ENCODE measurements around the gene USP2. TPM values are rescaled to one million over a fixed set of nuclear protein-coding genes. Genes with fewer than 3 reads are reported as not detected.
A peak's percentile ranks its signal among the peaks of the same experiment; 100 is the strongest.

The USP2 gene
- total and polyA plus RNA-seq, 2 of the 8 experiments (the other 6 are each of a cell fraction or from before 2014, with no cell fraction given): 2.2 to 6.9 TPM

DNA sequence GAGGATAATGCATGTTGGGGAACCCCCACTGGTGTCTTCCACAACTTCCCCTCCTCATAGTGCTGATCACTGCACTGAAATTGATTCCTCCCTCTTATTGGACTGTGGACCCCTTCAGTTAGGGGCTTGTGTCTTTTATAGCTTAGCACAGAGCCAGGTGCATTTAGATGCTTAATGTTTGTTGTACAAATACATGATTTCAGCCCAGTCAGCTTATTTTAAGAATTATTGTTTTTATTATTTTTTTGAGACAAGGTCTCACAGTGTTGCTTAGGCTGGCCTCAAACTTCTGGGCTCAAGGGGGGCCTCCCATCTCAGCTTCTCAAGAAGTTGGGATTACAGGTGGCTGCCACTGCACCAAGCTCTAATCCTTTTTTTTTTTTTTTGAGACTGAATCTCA, 33.2 kb upstream of the USP2 start:
- DNase-seq (ENCODE audit: low read depth in 1 of 2, low spot score in 2 of 2): no peak
- no peak overlapping the region for H4K91ac ChIP-seq (replicated peaks; ENCODE audit: insufficient read length, low read length)
- POLR2A ChIA-PET (ENCODE audit: partially characterized antibody): interaction anchor here (0.6 to 6.4 kb wide), 4 partner anchors 12 to 82 kb away, joined by 3 to 50 read pairs (median 4); no protein-coding TSS in a partner anchor

More for the DNA sequence above, 33.2 kb upstream of the USP2 start:
- no peak overlapping the region for H2BK20ac ChIP-seq (ENCODE audit: low read length)
- no peak overlapping the region for H3K23ac ChIP-seq (ENCODE audit: insufficient read length)
- peaks cover 5% of the 10 kb centered on the region; the same call in 1 of the 2 replicates for H3K79me1 ChIP-seq (ENCODE audit: low read depth, low read length)
- H2AFZ ChIP-seq (ENCODE audit: low read length): no peak overlapping the region
- FAIRE-seq: no peak
- H3K27ac ChIP-seq (ENCODE audit: low read depth, low read length): no peak overlapping the region
- no peak overlapping the region for H3K4me2 ChIP-seq (ENCODE audit: insufficient read depth in 1 of 2, low read depth in 2 of 2, low read length in 2 of 2)
- H2BK5ac ChIP-seq (ENCODE audit: low read depth, low read length): no peak overlapping the region
- no peak overlapping the region for H2AK5ac ChIP-seq (ENCODE audit: low read depth, low read length)
- no peak overlapping the region for H2BK15ac ChIP-seq (ENCODE audit: low read length)
- no peak overlapping the region for H3K4ac ChIP-seq (replicated peaks; ENCODE audit: insufficient read length, low read depth, low read length)
- no peak overlapping the region for H2BK120ac ChIP-seq (replicated peaks; ENCODE audit: low read depth, low read length)
- peaks cover 0 to 1% of the 10 kb centered on the region in 2 experiments; a peak in 1 of 4 replicates for H3K79me2 ChIP-seq (ENCODE audit: control insufficient read depth in 1 of 2, insufficient read depth in 2 of 2, low read length in 2 of 2)
- H4K20me1 ChIP-seq (replicated peaks in 1 of 2; ENCODE audit: control insufficient read depth in 1 of 2, insufficient read depth in 2 of 2, low read length in 2 of 2): peaks cover 4 to 10% of the 10 kb centered on the region in 2 experiments
- no peaks in the 10 kb centered on the region for H3K27me3 ChIP-seq (replicated peaks in 1 of 4; ENCODE audit: control insufficient read depth in 3 of 4, extremely low read depth in 1 of 4, insufficient read depth in 3 of 4, low read length in 3 of 4)
- no peak overlapping the region for H3K56ac ChIP-seq (replicated peaks; ENCODE audit: insufficient read length, low read depth, low read length)
- H2BK12ac ChIP-seq (ENCODE audit: low read depth, low read length): no peak overlapping the region
- no peak overlapping the region for H4K5ac ChIP-seq (ENCODE audit: insufficient read length, low read depth, low read length)
- CTCF ChIA-PET (ENCODE audit: partially characterized antibody): interaction anchor here (0.7 to 3.7 kb wide), 9 partner anchors 13 to 210 kb away, joined by 3 to 19 read pairs (median 4); partner anchors contain the start of gene USP2
- TF ChIP-seq EGR1 (IDR thresholded peaks at IDR 0.05; ENCODE audit: borderline replicate concordance, low read depth, low read length): no peak
- TF ChIP-seq POLR2AphosphoS5 (IDR thresholded peaks at IDR 0.05; ENCODE audit: low read depth, low read length): peak; percentile 31; the same call in 1 of the 2 replicates
- no peaks in the 10 kb centered on the region for H3K9me3 ChIP-seq (ENCODE audit: insufficient read depth in 2 of 2, low read depth in 1 of 2, low read length in 1 of 2)
- H3K23me2 ChIP-seq (ENCODE audit: low read depth, low read length): no peaks in the 10 kb centered on the region
- H3K18ac ChIP-seq (ENCODE audit: extremely low read depth, low read length): no peak overlapping the region
- no peak overlapping the region for H3K4me3 ChIP-seq (ENCODE audit: extremely low read depth in 1 of 4, insufficient read depth in 2 of 4, low read depth in 3 of 4, low read length in 4 of 4)
- no peak overlapping the region for H3K9ac ChIP-seq (replicated peaks in 1 of 4; ENCODE audit: extremely low read depth in 1 of 4, low read depth in 3 of 4, low read length in 3 of 4)
- peaks cover 13 to 20% (median 16%) of the 10 kb centered on the region in 4 experiments for H3K36me3 ChIP-seq (ENCODE audit: control insufficient read depth in 2 of 4, insufficient read depth in 4 of 4, low read length in 3 of 4)
- no peak overlapping the region for H4K8ac ChIP-seq (ENCODE audit: extremely low read depth, insufficient read depth, low read length)
- H3K14ac ChIP-seq (ENCODE audit: insufficient read length): no peak overlapping the region
- H3K4me1 ChIP-seq (replicated peaks in 1 of 4; ENCODE audit: control insufficient read depth in 3 of 4, insufficient read depth in 4 of 4, low read length in 3 of 4): peaks cover 6 to 12% (median 7%) of the 10 kb centered on the region in 4 experiments; a peak in 5 of 7 replicates
